WTC11 (cell line): ENCODE results near the gene SLC35F5.

Source experiments
- GTF2I ChIP-seq: fragments of 250-450 bp; sonication (Bioruptor Pico); conservative IDR thresholded peaks from 2 replicates; pipeline ENCODE4 v1.4.0; 2021; ENCODE audit warnings: mild to moderate bottlenecking
- TF ChIP-seq, protein P1 (sequence below): sonication (generic); formaldehyde crosslinking; IDR thresholded peaks from 2 replicates; pipeline ENCODE4 v1.8.0; 2022; ENCODE audit warnings: mild to moderate bottlenecking, missing genetic modification reagents
- TF ChIP-seq, protein P2 (sequence below): sonication (generic); formaldehyde crosslinking; IDR thresholded peaks from 2 replicates; pipeline ENCODE4 v1.8.1; 2023; ENCODE audit warnings: mild to moderate bottlenecking, moderate library complexity, missing genetic modification reagents
- TF ChIP-seq, protein P3 (sequence below): sonication (generic); formaldehyde crosslinking; IDR thresholded peaks from 2 replicates; pipeline ENCODE4 v1.8.1; 2022; ENCODE audit warnings: low read depth, mild to moderate bottlenecking, moderate library complexity, missing genetic modification reagents, borderline replicate concordance

DNA sequence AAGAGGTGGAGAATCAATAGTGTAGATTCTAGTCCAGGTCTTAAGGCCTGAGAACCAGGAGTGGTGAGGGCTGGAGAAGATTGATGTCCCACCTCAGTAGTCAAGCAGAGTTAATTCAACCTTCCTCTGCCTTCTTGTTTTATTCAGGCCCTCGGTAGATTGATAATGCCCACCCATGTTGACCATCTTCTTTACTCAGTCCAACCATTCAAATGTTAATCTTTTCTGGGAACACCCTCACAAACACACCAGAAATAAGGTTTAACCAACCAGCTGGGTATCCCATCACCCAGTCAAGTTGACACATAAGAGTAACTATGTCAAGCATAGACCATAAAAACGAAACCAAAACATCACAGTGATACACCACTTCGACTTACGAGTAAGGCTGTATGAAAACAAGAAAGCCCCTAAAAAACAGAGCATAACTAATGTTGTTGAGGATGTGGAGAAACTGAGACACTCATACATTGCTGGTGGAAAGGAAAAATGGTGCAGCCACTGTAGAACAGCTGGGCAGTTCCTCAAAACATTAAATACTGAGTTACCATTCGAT, 57.5 kb downstream of the SLC35F5 start:
- TF ChIP-seq, protein P1, sequence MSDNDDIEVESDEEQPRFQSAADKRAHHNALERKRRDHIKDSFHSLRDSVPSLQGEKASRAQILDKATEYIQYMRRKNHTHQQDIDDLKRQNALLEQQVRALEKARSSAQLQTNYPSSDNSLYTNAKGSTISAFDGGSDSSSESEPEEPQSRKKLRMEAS: no peak
- no peak for TF ChIP-seq GTF2I
- TF ChIP-seq, protein P2, sequence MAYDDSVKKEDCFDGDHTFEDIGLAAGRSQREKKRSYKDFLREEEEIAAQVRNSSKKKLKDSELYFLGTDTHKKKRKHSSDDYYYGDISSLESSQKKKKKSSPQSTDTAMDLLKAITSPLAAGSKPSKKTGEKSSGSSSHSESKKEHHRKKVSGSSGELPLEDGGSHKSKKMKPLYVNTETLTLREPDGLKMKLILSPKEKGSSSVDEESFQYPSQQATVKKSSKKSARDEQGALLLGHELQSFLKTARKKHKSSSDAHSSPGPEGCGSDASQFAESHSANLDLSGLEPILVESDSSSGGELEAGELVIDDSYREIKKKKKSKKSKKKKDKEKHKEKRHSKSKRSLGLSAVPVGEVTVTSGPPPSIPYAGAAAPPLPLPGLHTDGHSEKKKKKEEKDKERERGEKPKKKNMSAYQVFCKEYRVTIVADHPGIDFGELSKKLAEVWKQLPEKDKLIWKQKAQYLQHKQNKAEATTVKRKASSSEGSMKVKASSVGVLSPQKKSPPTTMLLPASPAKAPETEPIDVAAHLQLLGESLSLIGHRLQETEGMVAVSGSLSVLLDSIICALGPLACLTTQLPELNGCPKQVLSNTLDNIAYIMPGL (CRISPR knock-in tag): no peak
- TF ChIP-seq, protein P3, sequence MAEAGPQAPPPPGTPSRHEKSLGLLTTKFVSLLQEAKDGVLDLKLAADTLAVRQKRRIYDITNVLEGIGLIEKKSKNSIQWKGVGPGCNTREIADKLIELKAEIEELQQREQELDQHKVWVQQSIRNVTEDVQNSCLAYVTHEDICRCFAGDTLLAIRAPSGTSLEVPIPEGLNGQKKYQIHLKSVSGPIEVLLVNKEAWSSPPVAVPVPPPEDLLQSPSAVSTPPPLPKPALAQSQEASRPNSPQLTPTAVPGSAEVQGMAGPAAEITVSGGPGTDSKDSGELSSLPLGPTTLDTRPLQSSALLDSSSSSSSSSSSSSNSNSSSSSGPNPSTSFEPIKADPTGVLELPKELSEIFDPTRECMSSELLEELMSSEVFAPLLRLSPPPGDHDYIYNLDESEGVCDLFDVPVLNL (CRISPR knock-in tag): no peak
